IPS-20b (cell line): ENCODE measurements around the gene SLC8B1.

Experiments
- H3K27ac ChIP-seq: one replicate; pipeline ENCODE4 v1.5.1; 2013; ENCODE audit warnings: low read length
- H3K27me3 ChIP-seq: 2 replicates; pipeline ENCODE4 v1.6.1; 2013; ENCODE audit warnings: mild to moderate bottlenecking, low read length, inconsistent platforms; ENCODE audit not compliant: insufficient read depth
- H3K36me3 ChIP-seq: 2 replicates; pipeline ENCODE4 v1.6.1; 2013; ENCODE audit warnings: low read depth, mild to moderate bottlenecking, inconsistent platforms, low read length, moderate library complexity; ENCODE audit not compliant: insufficient read depth
- H3K4me1 ChIP-seq: 2 replicates; pipeline ENCODE4 v1.6.1; 2013; ENCODE audit warnings: mild to moderate bottlenecking, control low read depth, inconsistent platforms, low read length, moderate library complexity; ENCODE audit not compliant: insufficient read depth
- H3K4me3 ChIP-seq: 2 replicates; pipeline ENCODE4 v1.5.1; 2013; ENCODE audit warnings: mild to moderate bottlenecking, low read length, inconsistent platforms
- H3K9ac ChIP-seq: 2 replicates; pipeline ENCODE4 v1.6.1; 2013; ENCODE audit warnings: low read depth, mild to moderate bottlenecking, inconsistent platforms, low read length, moderate library complexity
- H3K9me3 ChIP-seq: 2 replicates; pipeline ENCODE4 v1.6.1; 2013; ENCODE audit warnings: mild to moderate bottlenecking, low read depth, low read length, inconsistent platforms; ENCODE audit not compliant: insufficient read depth

Gene SLC8B1

GRCh38 chr12:113348849-113349536, 14.1 kb upstream of the SLC8B1 start:
- Histone ChIP-seq H3K9me3 (no peaks in the 10 kb centered on the region), H3K27me3 (no peaks in the 10 kb centered on the region), H3K4me1 (no peaks in the 10 kb centered on the region; the same call in 1 of the 2 replicates), H3K36me3 (no peaks in the 10 kb centered on the region), H3K9ac (no peak overlapping the region; the same call in 1 of the 2 replicates), H3K27ac (no peak overlapping the region), H3K4me3 (peak overlapping the region; percentile 32; the same call in 1 of the 2 replicates)

- H3K9me3 ChIP-seq = no peaks in the 10 kb centered on the region
- H3K27ac ChIP-seq = no peak overlapping the region
- H3K4me3 ChIP-seq = no peak overlapping the region
- no peaks in the 10 kb centered on the region for H3K27me3 ChIP-seq
- no peaks in the 10 kb centered on the region for H3K36me3 ChIP-seq
- H3K9ac ChIP-seq = no peak overlapping the region
- H3K4me1 ChIP-seq = no peaks in the 10 kb centered on the region; the same call in 1 of the 2 replicates
Measured at GRCh38 chr12:113347892-113348291, 13.0 kb upstream of the SLC8B1 start.

GRCh38 chr12:113347107-113347506, 12.2 kb upstream of the SLC8B1 start:
- H3K27ac ChIP-seq = no peak overlapping the region
- no peaks in the 10 kb centered on the region for H3K9me3 ChIP-seq
- no peaks in the 10 kb centered on the region for H3K36me3 ChIP-seq
- no peak overlapping the region for H3K9ac ChIP-seq
- no peaks in the 10 kb centered on the region; the same call in 1 of the 2 replicates for H3K4me1 ChIP-seq
- H3K27me3 ChIP-seq = no peaks in the 10 kb centered on the region
- no peak overlapping the region for H3K4me3 ChIP-seq

GRCh38 chr12:113346353-113346752, 11.4 kb upstream of the SLC8B1 start:
- Histone ChIP-seq H3K27ac (no peak overlapping the region), H3K4me3 (no peak overlapping the region), H3K9me3 (no peaks in the 10 kb centered on the region), H3K9ac (no peak overlapping the region), H3K4me1 (no peaks in the 10 kb centered on the region), H3K27me3 (no peaks in the 10 kb centered on the region), H3K36me3 (no peaks in the 10 kb centered on the region)

- H3K4me1 ChIP-seq = no peaks in the 10 kb centered on the region
- H3K36me3 ChIP-seq = no peaks in the 10 kb centered on the region
- no peaks in the 10 kb centered on the region for H3K27me3 ChIP-seq
- no peak overlapping the region for H3K27ac ChIP-seq
- H3K9me3 ChIP-seq = no peaks in the 10 kb centered on the region
- no peak overlapping the region for H3K4me3 ChIP-seq
- no peak overlapping the region for H3K9ac ChIP-seq
Measured at GRCh38 chr12:113345318-113345717, 10.4 kb upstream of the SLC8B1 start.

GRCh38 chr12:113341535-113341934, 6.6 kb upstream of the SLC8B1 start:
- H3K4me3 ChIP-seq = no peak overlapping the region
- H3K9ac ChIP-seq = no peak overlapping the region
- no peaks in the 10 kb centered on the region for H3K4me1 ChIP-seq
- no peaks in the 10 kb centered on the region for H3K27me3 ChIP-seq
- H3K9me3 ChIP-seq = no peaks in the 10 kb centered on the region
- no peaks in the 10 kb centered on the region for H3K36me3 ChIP-seq
- no peak overlapping the region for H3K27ac ChIP-seq

- no peak overlapping the region for H3K27ac ChIP-seq
- H3K4me3 ChIP-seq = no peak overlapping the region
- H3K27me3 ChIP-seq = no peaks in the 10 kb centered on the region
- no peaks in the 10 kb centered on the region for H3K36me3 ChIP-seq
- H3K4me1 ChIP-seq = no peaks in the 10 kb centered on the region
- H3K9me3 ChIP-seq = no peaks in the 10 kb centered on the region
- H3K9ac ChIP-seq = no peak overlapping the region
Measured at GRCh38 chr12:113340061-113340460, 5.2 kb upstream of the SLC8B1 start.

- H3K4me3 ChIP-seq = no peak overlapping the region
- H3K36me3 ChIP-seq = no peaks in the 10 kb centered on the region
- H3K4me1 ChIP-seq = no peaks in the 10 kb centered on the region
- no peak overlapping the region for H3K27ac ChIP-seq
- H3K9me3 ChIP-seq = no peaks in the 10 kb centered on the region
- peaks cover 3% of the 10 kb centered on the region for H3K27me3 ChIP-seq
- no peak overlapping the region for H3K9ac ChIP-seq
Measured at GRCh38 chr12:113339540-113339939, 4.6 kb upstream of the SLC8B1 start.

GRCh38 chr12:113333877-113334785, 778 bp downstream of the SLC8B1 start:
- peaks cover 6% of the 10 kb centered on the region; the same call in 1 of the 2 replicates for H3K36me3 ChIP-seq
- H3K9ac ChIP-seq = peak overlapping the region; percentile 63; the same call in 1 of the 2 replicates
- H3K4me3 ChIP-seq = peak overlapping the region; percentile 62
- H3K4me1 ChIP-seq = no peaks in the 10 kb centered on the region; the same call in 1 of the 2 replicates
- no peak overlapping the region for H3K27ac ChIP-seq
- H3K27me3 ChIP-seq = peaks cover 13% of the 10 kb centered on the region
- no peaks in the 10 kb centered on the region for H3K9me3 ChIP-seq

GRCh38 chr12:113333418-113333750, 1.5 kb downstream of the SLC8B1 start:
- H3K36me3 ChIP-seq = peaks cover 6% of the 10 kb centered on the region; the same call in 1 of the 2 replicates
- H3K27ac ChIP-seq = no peak overlapping the region
- no peaks in the 10 kb centered on the region; the same call in 1 of the 2 replicates for H3K4me1 ChIP-seq
- no peak overlapping the region for H3K4me3 ChIP-seq
- no peaks in the 10 kb centered on the region for H3K9me3 ChIP-seq
- H3K27me3 ChIP-seq = peaks cover 13% of the 10 kb centered on the region
- no peak overlapping the region for H3K9ac ChIP-seq

GRCh38 chr12:113332688-113333417, 2.1 kb downstream of the SLC8B1 start:
- Histone ChIP-seq H3K27ac (no peak overlapping the region), H3K27me3 (peaks cover 13% of the 10 kb centered on the region), H3K9ac (no peak overlapping the region), H3K36me3 (peaks cover 6% of the 10 kb centered on the region; the same call in 1 of the 2 replicates), H3K4me1 (no peaks in the 10 kb centered on the region; the same call in 1 of the 2 replicates), H3K4me3 (no peak overlapping the region), H3K9me3 (no peaks in the 10 kb centered on the region)
